GM21825 (cell line): ENCODE measurements around the gene ABCC3.

Source experiments
- ATAC-seq: cut with Tn5 transposase; IDR thresholded peaks from one replicate; pipeline ENCODE4 v1.9.1; 2021; ENCODE audit warnings: mild to moderate bottlenecking, moderate library complexity; ENCODE audit not compliant: unreplicated experiment

Gene ABCC3

DNA sequence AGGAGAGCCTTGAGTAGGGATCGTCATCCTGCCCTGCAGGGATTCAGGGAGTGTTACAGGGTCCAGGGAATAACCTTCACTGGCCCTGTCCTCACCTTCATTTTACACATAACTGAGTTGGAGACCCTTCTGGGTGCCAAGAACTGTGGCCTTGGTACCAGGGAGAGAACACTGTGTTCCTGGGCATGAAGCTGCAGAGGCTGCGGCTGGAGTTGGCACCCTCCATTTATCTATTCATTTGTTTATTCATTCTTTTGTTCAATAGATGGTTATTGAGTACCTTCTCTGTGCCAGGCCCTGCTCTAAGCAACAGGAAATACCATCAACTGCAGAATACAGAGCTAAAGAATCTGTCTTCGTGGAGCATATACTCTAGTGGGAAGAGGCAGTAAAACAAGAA lies 6.7 kb downstream of the ABCC3 start:
- ATAC-seq = no peak

DNA sequence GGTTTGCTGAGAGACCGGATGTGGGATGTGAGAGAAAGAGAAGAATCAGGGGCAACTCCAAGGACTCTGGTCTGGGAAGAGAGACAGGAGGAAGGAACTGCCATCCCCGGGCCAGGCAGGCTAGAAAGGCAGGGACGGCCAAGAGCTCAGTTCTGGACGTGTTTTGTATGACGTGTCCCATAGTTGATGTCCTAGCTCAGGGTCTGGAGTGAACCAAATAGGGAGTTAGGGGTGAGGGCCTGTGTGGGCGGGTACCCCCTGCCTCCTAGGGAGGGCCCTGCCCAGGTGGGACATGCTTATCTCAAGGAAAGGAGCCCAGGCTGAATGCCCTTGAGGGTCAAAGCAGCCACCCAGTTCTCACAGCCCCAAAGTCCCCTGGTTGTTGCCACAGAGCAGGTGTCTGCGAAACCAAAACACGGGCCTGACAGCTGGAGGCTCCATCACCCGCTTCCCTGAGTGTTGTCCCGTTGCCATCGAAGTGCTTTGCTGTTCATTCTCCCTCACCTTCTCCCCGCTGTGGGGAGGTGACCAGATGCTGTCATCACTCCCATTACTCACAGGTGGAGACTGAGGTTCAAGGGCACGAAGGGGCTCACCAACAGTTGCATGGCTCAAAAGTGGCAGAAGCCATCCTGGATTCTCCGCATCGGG lies 7.5 kb downstream of the ABCC3 start:
- no peak for ATAC-seq

DNA sequence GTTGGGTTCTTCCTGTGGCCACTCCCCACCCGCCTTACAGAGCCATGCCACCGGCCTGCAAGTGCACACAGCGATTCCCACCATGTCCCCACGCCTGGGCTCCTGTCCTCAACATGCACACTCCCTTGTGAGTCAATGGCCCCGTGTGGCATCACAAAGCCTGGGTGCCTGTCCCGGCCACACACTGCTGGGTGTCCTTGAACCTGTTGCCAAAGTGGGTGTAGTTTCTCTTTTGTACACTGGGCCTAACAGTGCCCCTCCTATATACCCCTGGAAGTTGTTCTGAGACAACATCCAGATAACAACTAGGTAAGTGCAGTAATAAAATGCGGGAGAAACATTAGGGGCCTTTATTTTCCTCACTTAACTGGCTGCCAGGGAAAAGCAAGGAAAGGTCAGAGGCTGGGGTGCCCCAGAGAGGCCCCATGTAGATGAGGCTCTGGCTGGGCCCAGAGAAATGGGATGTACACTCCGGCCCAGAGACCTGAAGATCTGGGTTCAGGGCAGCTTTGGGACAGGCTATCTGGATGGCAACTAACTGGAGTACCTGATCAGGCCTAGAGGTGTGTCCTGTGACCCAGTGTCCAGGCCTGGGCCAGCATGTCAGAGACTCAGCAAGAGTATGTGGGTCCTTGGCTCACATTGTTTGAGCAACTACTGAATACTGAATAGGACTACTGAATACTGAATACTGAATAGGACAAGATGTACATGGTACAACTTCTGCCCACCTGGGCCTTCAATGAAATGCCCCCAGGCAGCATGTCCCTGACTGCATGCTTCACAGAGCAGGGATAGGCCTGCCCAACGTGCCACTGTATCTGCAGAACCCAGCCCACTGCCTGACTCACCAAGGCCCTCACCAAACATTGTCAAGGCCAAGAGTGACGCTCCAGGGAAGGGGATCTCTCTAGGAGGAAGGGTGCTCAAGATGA lies 8.3 kb downstream of the ABCC3 start:
- ATAC-seq = no peak

DNA sequence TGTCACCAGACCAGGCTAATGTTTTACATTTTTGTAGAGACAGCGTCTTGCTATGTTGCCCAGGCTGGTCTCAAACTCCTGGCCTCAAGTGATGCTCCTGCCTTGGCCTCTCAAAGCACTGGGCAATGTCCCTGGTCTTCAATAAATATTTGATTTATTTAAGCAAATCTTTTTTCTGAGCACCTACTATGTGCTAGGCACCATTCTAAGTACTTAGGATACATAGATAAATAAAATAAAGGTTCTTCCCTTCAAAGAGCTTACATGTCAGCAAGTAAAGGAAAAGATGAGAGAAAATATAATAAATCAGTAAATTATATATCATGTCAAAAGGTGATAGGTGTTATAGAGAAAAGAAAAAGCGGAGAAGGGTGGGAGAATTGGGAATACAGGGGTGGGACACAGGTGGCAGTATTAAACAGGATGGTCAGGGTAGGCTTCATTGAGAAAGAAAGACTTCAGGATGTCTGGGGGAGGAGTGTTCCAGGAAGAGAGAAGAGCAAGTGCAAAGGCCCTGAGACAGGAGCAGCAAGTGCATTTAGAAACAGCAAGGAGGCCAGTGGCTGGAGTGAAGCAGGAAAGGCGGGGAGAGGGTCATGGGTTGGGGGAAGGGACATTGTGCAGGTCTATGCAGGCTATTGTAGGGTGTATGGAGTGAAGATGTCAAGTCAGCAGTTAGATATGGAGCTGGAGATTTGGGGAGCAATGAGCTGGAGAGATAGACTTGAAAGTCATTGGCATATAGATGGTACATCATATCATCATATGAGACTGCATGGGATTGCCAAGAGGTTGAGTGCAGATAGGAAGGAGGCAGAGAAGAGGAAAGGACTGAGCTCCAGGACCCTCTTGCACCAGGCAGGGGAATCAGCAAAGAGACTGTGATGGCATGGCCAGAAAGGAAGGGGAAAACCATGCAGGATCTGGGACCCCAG lies 11.3 kb downstream of the ABCC3 start:
- ATAC-seq = no peak

DNA sequence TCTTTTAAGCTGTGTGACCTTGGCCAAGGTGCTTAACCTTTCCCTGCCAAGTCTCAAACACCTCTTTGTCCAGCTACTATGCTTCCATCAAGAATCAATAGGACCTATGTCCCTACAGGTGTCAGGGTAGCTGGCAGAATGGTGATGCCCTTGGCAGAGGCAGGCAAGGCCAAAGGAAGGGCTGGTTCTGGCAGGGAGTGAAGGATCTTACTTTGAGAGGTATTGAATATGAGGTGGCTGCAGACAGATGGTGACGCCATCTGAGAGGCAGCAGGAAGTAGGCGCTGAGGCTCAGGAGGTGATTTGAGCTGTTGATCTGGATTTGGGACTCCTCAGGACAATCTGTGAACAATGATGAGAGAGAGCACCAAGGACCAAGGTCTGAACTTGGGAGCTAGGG lies 12.5 kb downstream of the ABCC3 start:
- no peak for ATAC-seq

DNA sequence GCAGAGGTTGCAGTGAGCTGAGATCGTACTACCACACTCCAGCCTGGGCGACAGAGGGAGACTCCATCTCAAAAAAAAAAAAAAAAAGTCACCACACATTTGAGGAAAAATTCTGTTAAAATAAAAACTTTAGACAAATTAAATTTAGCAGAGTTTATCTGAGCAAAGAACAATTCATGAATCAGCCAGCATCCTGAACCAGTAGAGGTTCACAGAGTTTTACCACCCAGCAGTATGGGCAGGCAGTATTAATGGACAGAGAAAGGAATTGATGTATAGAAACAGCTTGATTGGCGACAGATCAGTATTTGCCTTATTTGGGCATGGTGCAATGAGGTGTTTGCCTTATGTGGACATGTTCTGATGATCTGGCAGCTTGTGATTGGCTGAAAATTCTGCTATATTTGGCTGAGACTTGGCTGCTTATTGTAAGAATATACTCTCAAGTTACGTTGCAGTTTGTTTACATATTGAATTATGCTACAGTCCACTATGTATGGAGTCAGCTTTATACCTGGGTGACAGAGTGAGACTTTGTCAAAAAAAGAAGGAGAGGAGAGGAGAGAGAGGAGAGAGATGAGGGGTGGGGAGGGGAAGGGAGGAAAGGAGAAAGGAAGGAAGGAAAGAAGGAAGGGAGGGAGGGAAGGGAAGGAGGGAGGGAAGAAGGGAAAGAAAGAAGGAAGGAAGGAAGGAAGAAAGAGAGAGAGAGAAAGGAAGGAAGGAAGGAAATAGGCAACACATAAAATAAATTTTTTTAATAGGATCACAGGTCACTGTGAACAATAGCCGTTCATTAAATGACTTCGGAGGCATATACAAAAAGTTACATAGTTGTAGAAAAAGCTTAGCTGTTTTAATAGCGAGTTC lies 14.6 kb downstream of the ABCC3 start:
- ATAC-seq = no peak

DNA sequence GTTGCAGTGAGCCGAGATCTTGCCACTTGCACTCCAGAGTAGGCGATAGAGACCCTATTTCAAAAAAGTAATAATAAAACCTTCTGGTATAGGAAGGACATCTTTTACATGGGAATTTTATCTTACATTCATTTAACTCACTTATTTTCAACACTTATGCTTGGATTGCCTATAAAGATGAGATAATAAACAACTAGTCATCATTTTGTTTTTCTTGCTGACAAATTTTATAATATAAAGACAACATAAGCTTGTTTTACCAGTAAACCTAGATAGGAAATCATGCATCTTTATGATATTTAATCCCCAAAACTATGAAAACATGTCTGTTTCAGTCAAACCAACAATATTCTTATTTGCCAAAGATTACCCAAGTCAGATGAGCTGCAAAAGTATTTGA lies 17.0 kb downstream of the ABCC3 start:
- ATAC-seq = no peak

DNA sequence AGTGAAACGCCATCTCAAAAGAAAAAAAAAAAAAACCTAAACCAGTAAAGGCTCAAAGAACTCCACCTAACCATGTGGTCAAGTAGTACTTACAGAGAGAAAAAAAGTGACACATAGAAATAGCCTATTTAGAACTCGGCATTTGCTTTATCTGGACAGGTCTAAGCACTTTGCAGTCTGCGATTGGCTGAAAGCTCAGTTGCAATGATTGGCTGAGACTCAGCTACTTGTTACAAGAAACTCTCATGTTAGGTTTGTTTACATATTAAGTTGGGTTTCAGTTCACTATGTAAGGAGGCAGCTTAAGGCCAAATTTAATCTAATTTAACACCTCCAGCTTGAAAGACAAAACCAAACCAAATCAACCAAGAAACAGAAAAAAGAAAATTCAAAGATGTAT lies 19.1 kb downstream of the ABCC3 start:
- no peak for ATAC-seq

DNA sequence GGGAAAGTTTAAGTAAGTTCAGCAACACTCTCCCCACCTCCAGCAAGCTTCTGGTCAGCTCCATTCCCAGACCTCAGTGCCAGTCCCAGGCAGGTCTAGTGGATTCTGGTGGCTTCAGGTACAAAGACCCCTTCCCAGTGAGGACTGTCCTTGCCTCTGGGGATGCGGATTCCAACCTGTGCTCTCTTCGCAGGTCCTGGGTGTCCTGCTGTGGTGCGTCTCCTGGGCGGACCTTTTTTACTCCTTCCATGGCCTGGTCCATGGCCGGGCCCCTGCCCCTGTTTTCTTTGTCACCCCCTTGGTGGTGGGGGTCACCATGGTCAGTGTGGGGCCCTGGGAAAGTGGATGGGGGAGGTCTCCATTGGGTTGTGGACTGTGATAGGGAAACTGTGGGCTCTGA lies 21.8 kb downstream of the ABCC3 start:
- no peak for ATAC-seq

DNA sequence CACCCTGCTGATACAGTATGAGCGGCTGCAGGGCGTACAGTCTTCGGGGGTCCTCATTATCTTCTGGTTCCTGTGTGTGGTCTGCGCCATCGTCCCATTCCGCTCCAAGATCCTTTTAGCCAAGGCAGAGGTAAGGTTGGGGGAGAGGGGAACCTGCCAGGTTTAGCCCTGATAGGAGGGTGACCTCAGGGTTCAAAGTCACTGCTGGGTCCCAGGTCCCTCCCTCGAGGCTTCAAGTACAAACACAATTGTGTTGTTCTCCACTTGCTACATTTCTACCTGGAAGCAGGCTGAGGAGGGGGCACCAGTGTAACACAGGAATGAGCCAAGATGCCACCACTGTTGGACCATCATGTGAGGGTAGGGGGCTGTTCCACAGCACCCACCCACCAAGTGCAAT lies 22.4 kb downstream of the ABCC3 start:
- no peak for ATAC-seq

DNA sequence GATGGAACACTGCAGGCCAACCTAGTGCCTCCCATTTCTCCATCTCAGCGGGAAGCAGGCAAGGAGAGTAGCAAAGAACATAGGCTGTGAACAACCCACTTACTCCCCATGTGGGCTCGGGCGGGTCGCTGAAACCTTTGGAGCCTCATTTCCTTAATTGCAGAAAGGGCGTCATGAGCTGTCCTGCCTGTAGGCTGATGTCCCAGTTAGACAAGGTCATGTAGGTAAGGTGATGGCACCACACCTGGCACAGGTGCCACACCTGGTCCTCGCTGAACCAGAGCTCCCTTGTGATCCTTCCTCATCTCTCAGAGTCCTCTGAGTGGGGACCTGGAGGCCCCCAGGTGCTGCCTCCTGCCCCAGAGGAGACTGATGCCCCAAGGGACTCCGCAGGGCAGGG lies 22.9 kb downstream of the ABCC3 start:
- ATAC-seq = no peak

DNA sequence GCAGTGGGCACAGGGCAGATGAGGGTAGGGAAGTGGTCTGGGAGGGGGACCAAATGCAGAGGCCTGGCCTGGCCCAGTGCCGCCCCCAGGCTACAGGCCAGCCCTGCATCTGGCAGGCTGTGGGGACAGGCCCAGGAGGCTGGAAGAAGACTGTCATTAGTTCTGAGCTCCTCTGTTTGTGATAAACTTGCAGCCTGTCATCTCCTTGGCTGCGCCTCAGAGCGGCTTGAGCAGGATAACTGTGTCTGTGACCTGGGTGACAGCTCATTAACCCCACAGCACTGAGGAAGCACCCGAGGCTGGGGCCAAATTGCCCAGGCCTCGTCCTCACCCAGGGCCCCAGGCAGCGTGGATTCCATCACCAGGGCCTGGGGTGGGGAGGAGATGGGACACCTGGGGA lies 23.9 kb downstream of the ABCC3 start:
- no peak for ATAC-seq

DNA sequence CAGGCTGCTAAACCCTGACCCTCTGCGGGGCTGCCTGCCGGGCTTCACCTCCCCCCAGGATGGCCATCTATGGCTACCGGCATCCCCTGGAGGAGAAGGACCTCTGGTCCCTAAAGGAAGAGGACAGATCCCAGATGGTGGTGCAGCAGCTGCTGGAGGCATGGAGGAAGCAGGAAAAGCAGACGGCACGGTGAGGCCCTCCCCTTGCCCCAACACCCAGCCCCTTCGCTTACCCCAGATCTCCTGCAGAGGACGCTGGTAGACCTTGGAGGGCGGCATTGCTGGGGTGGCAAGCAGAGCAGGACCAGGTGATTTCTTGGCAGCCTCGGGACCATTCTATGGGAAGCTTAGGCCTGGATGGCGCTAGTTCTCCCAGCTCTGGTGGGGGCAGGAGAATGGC lies 24.5 kb downstream of the ABCC3 start:
- ATAC-seq = no peak

DNA sequence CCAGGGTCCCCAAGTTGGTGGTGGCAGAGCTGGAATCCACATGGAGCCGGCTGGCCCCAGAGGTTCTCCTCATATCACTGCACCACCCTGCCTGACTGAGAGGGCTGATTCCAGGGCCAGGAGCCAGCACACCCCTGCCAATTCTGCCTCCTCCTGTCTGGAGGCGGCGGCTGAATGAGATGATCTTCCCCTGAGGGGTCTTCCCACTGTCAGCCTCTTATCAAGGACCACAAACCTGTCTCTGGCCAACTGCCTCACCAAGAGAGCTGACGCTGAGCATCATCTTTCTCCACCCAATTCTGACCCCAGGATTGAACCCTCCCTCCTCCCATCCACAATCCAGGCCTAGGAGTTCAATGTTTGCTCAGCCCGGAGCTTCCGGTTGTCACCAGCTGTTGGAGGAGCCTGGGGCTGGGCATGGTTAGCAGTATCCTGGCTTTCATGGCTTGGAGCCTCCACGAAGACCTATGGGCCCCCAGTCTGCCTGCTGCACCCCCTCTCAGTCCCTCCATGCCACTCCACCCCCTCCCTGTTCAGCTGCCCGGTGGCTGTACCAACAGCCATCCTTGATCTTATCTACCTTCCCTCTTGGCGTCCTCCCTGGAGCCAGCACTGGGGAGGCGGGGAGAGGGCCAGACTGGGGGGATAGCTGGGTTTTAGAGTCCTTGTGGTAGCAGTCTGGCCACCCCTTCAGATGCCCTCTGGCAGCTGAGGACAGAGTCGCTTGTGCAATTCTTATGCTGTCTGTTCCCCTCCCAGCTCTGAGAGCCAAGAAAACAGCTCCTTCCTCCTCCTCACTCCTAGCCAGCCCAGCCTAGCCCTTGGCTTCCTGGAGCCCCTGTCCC lies 25.6 kb downstream of the ABCC3 start:
- no peak for ATAC-seq

DNA sequence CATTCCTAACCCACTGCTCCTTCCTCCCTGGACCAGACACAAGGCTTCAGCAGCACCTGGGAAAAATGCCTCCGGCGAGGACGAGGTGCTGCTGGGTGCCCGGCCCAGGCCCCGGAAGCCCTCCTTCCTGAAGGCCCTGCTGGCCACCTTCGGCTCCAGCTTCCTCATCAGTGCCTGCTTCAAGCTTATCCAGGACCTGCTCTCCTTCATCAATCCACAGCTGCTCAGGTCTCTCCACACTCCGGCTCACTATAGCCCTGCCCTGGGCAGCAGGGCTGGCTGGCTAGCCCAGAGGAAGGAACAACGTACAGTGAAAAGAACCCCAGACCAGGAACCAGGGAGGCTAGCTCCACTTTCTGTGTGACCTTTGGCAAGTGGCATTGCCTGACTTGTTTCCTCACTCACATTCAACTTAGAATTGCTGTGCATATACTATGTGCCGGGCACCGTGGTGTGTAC lies 26.2 kb downstream of the ABCC3 start:
- ATAC-seq = no peak

DNA sequence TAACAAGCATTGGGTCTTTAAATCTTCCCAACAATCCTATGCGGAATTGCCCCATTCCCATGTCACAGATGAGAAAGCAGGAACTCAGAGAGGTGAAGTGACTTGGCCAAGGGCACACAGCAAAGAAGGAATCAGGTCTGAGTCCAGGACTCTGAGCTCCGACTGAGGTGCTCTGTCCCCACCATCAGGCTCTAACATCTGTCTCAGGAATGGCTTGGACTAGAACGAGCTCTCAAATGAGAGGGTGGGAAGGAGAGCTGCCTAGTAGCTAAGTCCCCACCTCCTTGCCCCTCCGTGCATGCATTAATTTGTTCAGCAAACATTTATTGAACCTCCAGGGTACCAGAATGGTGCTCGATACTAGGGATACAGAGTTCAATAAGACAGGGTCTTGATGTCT lies 26.7 kb downstream of the ABCC3 start:
- no peak for ATAC-seq

DNA sequence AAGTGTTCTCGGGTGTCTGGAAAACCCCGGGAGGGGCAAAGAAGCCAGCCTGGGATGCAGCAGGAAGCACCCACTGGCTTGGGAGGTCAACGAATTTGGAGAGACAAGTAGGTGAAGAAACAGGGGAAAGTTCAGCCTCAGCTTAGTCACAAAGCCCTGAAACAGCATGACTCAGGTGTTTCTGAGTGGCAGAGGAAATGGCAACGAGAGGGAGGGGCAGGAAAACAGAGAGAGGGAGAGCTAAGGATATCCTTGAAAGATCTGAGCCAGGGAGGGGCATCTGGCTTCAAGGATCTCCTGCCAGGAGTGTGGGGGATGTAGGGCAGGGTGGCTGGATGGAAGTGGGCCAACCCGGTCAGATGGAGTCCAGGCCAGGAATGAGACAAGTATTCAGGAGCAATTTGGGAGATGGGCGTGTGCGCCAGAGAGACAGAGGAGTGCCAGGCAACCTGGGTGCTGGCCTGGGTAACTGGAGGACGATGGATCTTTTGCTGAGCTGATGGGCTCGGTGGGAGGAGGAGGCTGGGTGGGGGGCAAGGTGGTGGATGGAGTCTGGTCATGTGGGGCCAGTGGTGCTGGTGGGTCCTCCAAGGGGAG lies 27.2 kb downstream of the ABCC3 start:
- ATAC-seq = no peak

DNA sequence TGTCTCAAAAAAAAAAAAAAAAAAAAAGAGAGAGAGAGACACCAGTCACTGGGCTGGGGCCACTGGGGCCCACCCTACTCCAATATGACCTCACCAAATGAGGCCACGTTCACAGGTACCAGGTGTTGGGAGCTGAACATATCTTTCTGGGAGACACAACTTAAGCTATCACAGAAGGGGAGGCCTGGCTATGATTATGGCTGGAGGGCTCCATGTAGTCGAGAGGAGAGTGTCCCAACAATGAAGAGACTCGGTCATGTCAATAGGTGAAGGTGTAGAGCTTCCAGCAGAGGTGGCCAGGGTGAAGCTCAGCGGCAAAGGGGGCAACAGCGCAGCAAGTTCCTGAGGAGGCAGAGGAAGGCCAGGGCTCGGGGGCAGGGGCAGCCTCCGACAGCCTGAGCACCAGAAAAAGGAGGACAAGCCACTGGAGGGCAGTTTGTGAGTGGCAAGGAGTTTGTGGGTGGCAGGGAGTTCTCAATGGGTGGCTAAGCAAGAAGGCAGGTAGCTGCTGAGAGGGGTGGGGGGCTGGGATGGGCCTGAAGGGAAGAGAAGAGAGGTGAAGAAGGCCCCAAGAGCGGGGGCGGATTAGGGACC lies 28.0 kb downstream of the ABCC3 start:
- ATAC-seq = no peak
